Measurements from ENCODE around the gene KPNB1. TPM values are rescaled to one million over a fixed set of nuclear protein-coding genes. Genes with fewer than 3 reads are reported as not detected.

Gene KPNB1
- polyA plus RNA-seq, 4 donors, result 177 to 273 (median 248) TPM

GRCh38 chr17:47695429-47696376 is 46.0 kb downstream of the KPNB1 start:
- DNase-seq (ENCODE audit: low read depth in 4 of 4, low spot score in 3 of 4), result peak in 1 of 4 donors; percentile 8

- DNase-seq (ENCODE audit: low read depth in 4 of 4, low spot score in 3 of 4), result no peak
Measured at GRCh38 chr17:47696717-47697642, 47.3 kb downstream of the KPNB1 start.

GRCh38 chr17:47697906-47698711 is 48.4 kb downstream of the KPNB1 start:
- no peak for DNase-seq (ENCODE audit: low read depth in 4 of 4, low spot score in 3 of 4)

GRCh38 chr17:47698749-47699535 is 49.2 kb downstream of the KPNB1 start:
- DNase-seq (ENCODE audit: low read depth in 4 of 4, low spot score in 3 of 4), result no peak

GRCh38 chr17:47699536-47699840 is 49.8 kb downstream of the KPNB1 start:
- DNase-seq (ENCODE audit: low read depth in 4 of 4, low spot score in 3 of 4), result no peak

- no peak for DNase-seq (ENCODE audit: low read depth in 4 of 4, low spot score in 3 of 4)
Measured at GRCh38 chr17:47700471-47701449, 51.0 kb downstream of the KPNB1 start.

- no peak for DNase-seq (ENCODE audit: low read depth in 4 of 4, low spot score in 3 of 4)
Measured at GRCh38 chr17:47701608-47702007, 51.9 kb downstream of the KPNB1 start.

- DNase-seq (ENCODE audit: low read depth in 4 of 4, low spot score in 3 of 4), result no peak
Measured at GRCh38 chr17:47702391-47702995, 52.8 kb downstream of the KPNB1 start.

- DNase-seq (ENCODE audit: low read depth in 4 of 4, low spot score in 3 of 4), result no peak
Measured at GRCh38 chr17:47703191-47703591, 53.5 kb downstream of the KPNB1 start.

GRCh38 chr17:47703671-47704070 is 54.0 kb downstream of the KPNB1 start:
- DNase-seq (ENCODE audit: low read depth in 4 of 4, low spot score in 3 of 4), result no peak

- DNase-seq (ENCODE audit: low read depth in 4 of 4, low spot score in 3 of 4), result no peak
Measured at GRCh38 chr17:47704116-47704515, 54.4 kb downstream of the KPNB1 start.

GRCh38 chr17:47704736-47705135 is 55.0 kb downstream of the KPNB1 start:
- DNase-seq (ENCODE audit: low read depth in 4 of 4, low spot score in 3 of 4), result no peak

- DNase-seq (ENCODE audit: low read depth in 4 of 4, low spot score in 3 of 4), result no peak
Measured at GRCh38 chr17:47705536-47706530, 56.1 kb downstream of the KPNB1 start.

- no peak for DNase-seq (ENCODE audit: low read depth in 4 of 4, low spot score in 3 of 4)
Measured at GRCh38 chr17:47707056-47707804, 57.5 kb downstream of the KPNB1 start.

- DNase-seq (ENCODE audit: low read depth in 4 of 4, low spot score in 3 of 4), result no peak
Measured at GRCh38 chr17:47707884-47708283, 58.2 kb downstream of the KPNB1 start.

- DNase-seq (ENCODE audit: low read depth in 4 of 4, low spot score in 3 of 4), result no peak
Measured at GRCh38 chr17:47708312-47708863, 58.7 kb downstream of the KPNB1 start.
